ENCODE measurements around the gene COQ7.

COQ7 gene

DNA sequence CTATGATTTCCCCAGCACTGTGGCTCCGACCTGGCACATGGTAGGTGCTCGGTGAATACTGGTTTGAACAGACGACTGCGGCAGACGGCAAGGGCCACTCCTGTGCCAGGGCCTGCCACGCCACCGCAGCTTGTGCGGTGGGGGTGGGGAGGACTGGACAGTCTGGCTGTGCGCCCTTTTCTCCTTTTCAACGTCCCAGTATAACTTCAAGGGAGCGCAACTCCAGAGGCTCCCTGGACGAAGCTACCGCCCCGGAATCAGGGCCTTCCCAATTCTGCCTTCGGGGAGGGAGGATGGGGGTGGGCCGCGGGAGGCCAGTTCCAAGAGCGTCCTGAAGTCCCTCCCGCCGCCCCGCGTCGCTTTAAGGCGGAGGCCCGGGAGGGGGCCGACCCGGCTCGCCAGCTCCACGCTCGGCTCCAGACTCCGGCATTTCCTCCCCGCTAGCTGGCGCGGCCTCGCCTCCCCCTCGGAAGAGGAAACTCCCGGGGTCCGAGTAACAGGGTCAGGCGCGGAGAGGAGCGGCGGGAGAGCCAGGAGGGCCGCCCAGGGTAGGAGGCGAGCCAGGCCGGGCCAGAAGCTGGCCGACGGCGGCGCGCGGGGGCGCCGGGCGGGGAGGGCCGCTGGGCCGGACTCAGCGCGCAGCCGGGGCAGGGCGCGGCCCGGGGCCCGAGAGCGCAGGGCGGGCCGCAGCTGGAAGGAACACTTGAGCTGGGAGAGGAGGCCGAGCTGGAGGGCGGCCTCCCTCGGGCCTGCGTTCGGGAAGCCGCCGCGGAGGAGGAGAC lies 46.4 kb downstream of the COQ7 start, which contains the start of gene ITPRIPL2:
ITPRIPL2 (plus strand) TSS at position 388 of the 782 bp plus-strand sequence. CDS start 498 bp downstream, outside the sequence.
- no peak for DNase-seq

DNA sequence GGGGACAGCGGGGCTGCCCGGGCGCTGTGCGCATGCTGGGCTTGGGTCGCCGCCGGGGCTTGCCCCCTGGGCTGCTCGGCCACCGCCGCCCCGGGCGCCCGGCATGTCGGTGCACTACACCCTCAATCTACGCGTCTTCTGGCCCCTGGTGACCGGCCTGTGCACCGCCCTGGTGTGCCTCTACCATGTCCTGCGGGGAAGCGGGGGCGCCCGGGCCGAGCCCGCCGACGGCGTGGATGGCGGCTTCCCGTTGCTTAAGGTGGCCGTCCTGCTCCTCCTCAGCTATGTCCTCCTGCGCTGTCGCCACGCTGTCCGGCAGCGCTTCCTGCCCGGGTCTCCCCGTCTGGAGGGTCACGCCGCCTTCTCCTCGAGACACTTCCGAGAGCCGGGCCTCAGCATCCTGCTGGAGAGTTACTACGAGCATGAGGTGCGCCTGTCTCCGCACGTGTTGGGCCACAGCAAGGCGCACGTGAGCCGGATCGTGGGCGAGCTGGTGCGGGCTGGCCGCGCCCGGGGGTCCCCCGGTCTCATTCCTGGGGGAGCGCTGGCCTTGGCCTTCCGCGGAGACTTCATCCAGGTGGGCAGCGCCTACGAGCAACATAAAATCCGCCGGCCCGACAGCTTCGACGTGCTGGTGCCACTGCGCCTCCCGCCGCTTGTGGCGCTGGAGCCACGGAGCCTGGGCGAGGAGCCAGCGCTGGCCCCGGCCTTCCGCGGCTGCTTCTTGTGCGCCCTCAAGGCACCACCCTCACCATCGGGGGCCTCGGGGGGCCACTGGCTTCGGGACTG lies 47.1 kb downstream of the COQ7 start:
- DNase-seq = no peak

DNA sequence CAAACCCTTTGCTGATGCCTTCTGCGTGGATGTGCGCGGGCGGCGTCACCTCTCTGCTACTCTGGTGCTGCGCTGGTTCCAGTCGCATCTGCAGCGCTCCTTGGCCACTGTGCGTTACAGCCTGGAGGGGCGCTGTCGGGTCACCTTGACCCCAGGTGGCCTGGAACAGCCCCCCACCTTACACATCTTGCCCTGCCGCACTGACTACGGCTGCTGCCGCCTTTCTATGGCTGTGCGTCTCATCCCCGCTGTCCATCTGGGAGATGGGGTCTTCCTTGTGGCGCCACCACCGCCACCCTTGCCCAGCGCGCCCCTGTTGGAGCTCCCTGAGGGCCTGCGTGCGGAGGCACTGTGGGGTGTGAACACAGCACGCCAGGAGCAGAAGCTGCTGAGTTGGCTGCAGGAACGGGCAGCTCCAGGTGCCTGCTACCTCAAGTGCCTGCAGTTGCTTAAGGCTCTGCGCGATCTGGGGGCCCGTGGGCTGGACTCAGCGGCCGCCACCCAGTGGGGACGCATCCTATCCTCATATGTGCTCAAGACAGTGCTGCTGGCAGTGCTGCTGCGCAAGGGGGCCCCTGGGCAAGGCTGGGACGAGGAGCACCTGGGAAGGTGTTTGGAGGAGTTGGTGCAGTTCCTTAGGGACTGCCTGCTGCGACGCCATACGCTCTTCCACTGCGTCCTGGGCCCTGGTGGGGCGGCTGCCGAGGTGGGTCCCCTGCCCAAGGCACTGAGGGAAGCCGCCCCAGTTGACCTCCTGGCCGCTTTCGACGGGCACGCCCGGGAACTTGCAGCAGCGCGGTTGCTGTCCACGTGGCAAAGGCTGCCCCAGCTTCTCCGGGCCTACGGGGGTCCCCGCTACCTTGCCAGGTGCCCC lies 48.0 kb downstream of the COQ7 start:
- DNase-seq = no peak

DNA sequence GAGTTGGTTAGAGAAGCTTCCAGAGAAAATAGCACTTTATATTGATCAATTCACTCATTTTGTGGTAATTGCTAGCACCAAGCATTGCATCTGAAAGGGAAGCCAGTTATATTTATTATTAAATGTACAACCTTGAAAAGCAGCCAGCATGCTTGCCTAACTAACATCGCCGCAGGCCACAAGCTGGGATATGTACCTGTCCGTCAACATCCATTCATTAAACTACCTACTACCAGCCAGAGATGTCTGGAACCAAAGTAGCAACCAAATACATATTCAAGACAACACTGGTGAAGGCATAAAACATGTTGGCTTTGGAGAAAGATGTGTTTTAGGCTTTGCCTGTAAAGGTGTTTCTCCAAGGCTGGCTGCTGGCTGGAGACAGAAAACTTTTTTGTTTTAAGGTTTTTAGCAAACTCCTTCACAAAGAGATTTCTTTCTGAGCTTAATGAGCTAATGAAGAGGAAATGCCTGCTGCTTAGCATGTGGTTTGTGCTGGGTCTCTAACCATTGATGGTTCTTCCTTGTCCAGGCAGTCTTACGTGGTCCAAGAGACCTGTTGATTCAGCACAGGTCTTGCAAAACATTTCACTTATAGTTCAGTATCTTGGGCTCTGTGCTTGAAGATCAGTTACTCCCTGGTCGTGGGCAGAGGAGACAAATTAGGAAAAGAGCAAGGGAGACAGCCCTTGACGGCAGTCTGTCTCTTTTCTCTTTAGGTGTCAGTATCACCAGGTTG lies 49.5 kb downstream of the COQ7 start:
- no peak for DNase-seq

DNA sequence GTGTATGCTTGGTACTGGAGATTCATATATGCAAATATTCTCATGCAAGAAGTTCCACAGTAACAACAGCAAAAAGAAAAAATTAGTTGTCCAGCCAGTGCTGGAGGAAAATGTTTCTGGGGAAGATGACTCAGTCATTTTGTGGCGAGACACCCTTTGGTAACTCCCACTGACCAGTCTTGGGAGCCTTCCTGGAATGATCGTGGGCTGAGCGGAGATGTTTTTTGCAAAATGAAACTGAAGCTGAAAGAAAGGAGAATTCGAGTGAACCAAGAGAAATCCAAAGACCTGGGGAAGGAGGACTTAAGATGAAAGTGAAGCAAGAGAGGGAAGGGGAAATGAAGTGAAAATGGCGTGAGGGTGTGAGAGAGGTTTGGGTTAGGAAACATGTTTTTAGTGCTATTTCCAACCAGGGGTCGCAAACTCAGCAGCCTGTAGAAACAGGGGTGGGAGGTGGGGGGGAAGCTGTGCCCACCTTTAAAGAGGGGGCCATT lies 51.6 kb downstream of the COQ7 start:
- DNase-seq = peak; percentile 48

DNA sequence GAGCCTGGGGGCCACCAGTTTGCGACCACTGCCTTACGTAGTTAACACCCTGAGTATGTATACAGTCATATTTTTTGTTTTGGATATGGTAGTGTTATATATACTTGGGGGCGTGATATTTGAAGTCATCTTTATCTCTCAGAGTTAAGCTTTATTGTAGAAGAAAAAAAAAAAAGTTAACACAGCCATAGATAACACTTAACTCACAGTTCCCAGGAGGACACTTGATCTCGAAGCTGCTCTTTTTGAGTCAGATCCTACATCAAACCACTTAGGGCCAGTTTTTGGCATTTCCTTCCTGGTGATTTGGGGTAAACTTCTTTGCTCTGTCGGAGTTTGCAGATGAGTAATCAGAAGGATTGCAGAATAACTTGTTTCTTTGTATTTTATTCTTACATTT lies 52.1 kb downstream of the COQ7 start:
- no peak for DNase-seq

DNA sequence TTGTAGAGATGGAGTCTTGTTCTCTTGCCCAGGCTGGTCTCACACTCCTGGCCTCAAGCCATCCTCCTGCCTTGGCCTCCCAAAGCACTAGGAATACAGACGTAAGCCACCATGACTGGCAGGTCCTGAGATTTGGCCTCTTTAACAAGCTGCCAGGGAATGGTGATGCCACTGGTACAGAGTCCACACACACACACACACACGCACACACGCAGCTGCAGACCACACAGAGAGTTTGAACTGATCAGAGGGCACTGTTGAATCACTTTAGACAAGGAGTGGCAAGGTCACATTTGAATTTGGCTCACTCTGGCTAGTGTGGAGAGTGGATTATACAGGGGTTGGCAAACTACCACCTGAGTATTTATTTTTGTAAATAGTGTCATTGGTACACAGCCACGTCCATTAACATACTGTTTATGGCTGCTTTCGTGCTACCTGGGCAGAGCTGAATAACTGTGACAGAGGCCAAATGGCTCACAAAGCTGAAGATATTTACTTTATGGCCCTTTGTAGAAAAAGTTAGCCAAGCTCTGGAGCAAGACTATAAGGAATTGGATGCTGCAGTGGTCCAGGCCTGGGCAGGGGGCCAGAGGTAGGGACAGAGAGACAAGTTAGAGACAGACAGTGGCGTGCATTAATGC lies 56.2 kb downstream of the COQ7 start:
- DNase-seq = no peak

DNA sequence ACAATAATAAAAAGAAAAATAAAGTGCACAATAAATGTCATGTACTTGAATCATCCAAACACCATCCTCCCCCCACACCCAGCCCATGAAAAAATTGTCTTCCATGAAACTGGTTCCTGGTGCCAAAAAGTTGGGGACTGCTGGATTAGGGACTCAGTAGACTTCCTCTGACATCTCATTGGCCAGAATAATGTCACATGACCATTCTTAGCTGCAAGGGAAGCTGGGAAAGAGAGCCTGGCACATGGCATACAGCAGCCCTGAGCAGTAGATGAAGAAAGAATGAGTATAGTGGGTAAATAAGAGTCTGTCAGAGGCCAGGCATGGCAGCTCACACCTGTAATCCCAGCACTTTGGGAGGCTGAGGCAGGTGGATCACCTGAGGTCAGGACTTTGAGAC lies 58.9 kb downstream of the COQ7 start:
- DNase-seq = no peak

DNA sequence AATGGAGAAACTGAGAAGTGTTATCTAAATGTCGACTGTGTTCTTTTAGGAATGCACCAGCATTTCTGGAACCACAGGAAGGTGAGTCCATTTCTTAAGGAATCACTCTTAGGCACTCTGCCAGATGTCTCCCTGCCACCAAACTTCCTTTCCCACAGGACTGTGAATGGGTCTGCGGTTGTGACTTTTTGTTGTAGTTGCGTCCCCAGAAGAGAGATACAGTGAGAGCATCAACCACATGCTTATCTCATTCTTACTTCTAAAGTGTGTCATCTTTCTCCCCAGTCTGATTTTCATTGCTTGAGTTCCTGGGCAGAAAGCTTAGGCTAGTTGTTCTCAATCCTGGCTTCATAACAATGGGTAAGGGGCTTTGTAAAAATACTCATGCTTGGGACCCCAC lies 59.8 kb downstream of the COQ7 start:
- no peak for DNase-seq

DNA sequence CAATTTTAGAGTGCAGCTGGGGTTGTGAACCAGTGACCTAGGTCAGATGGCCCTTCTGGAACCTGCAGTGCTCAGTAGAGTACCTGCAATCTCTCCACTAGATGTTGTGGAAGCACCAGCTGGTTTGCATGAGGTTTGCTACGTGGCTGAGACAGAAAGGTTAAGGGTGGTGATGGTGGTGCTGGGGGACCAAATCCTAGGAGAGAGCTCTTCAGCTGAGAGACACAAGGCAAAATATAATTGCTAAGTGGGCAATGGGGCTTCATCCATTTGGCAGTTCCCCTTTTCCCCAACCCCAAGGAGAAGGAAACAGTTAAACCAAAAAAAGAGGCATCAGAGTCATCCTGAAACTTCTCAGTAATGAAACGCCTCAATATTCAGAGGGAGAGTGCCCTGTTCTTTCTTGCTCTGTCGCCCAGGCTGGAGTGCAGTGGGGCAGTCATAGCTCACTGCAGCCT lies 60.3 kb downstream of the COQ7 start:
- DNase-seq = no peak

DNA sequence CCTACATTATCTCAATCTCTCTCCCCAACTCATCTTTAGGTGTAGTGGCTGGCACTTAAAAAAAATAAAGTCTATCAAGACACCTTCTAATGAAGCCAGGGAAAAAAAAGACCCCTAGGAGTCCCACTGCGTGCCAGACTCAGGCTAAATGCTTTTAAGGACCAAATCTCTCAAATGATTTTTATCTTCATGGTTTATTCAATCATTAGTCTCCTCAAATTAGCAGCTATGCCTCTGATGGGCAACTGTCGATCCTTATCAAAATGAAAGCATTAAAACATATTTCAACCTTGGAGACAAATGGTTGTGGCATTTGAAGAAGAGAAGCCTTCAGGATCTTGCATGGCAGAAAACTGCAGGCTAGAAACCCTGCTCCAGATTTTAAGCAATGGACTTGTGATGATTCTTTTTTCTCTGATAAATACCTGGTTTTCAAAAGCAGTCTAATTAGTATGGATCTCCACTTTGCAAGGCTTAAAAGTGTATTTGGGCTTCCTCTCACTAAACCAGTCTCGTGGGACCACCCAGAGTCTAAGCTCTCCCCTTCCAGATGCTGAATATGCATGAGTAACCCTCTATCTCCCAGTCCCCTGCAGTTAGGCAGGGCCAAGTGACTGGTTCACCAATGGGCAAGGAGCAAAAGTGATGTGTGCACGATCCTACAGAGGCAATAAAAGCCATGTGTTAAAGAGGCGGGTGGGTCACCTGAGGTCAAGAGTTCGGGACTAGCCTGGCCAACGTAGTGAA lies 61.2 kb downstream of the COQ7 start:
- DNase-seq = no peak

All from CD4-positive, alpha-beta T cell treated with Interleukin-4 for 4 hours (primary cell).